NCI-H526 (cell line): Measurements from ENCODE around the gene ATXN7L1.
"Not testable (repeated sequence)": the region's sequence is repeated elsewhere in the genome, so short reads cannot be mapped to it uniquely, and the experiment has no call there.

Experiments
- DNase-seq, 2 experiments: peaks; one replicate each; lab custom pipeline; 2025; lab: John Stamatoyannopoulos, UW

The ATXN7L1 gene

DNA sequence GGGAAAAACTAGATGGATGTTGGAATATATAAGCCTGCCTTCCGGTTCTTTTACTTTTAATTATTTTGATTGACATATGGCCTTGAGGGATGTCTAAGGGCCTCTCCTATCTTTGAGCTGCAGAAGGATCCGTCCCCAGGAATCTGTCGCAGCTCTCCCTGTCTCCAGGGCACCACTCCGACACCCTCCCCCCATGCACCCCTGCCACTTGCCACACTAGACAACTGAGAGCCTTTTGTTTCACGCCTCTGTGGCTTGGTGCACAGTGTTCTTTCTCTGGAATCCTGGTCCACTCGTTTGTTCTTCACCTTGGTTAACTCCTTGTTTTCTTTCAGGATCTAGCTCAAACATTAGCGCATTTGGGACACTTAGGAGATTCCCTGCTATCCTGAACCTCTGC lies 171.0 kb downstream of the ATXN7L1 start:
- no peak for DNase-seq

DNA sequence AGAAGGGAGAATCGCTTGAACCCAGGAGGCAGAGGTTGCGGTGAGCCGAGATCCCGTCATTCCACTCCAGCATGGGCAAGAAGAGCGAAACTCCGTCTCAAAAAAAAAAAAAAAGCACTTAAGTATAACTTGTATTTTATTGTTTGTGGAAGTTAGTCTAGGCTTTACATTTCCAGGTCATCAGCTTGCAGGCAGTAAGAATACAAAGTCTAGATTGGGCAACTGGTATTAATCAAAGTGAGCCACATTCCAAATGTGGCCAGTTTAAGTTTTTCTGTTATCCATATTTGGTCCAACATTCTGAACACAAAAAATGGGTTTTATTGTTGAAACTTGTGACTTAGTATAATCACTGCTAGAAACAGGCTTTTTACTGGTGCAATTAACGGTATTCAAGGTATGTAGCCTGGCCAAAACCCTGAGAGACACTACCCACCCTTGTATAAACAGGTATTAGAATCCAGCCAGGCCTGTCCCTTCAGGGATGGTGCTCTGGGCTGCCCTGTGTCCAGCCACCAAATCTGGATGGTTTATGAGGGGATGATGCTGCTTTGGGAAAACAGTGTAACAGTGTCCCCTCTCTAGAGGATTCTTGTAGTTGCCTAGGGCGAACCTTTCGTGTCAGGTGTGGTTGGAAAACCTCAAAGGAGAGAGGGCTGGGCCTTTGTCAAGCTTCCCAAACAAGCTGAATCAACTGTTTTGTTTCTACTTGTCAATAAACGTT lies 173.0 kb downstream of the ATXN7L1 start:
- DNase-seq: no peak

DNA sequence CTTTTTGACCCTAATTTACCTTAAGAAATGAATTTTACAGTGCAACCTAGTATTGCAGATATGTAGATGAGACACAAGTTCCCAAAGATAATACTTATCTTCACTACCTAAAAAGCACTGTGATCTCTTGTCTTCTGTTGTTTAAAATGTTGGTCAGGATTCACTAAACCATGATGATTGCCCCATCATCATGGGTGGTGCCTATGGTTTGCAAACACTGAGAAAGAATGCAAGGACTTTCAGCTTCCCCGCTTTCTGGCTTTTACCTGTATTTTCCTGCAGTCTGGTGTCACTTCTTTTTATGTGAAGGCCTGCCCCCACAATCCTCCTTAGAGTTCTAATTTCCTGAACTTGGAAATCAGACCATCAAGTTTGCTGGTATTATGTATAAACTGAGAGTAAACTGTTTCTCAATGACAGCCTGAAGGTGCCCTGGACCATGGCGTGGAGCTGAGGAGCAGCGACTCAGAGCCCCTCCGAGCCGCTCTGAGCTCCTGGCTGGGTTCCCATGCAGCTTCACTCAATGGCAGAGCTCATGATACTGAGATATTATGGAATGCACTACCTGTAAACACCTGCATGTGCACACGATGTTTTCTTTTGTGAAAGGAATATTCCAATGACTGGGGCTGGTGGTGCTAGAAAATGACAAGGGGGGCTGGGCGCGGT lies 176.7 kb downstream of the ATXN7L1 start:
- no peak for DNase-seq

DNA sequence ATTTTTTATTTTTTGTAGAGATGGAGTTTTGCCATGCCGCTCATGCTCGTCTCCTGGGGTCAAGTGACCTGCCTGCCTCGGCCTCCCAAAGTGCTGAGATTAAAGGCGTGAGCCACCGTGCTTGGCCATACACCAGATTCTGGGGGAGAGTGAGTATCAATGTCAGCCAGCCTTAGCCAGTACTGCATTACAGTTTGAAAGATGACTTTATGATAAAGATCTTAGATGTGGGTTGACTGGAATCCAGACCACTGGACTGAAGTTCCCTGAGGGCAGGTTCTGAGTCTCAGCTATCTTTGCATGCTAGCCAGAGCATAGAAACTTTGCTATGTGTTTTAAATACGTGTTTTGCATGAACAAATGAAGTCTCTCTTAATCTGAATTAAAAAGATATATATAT lies 177.9 kb downstream of the ATXN7L1 start:
- DNase-seq: no peak

DNA sequence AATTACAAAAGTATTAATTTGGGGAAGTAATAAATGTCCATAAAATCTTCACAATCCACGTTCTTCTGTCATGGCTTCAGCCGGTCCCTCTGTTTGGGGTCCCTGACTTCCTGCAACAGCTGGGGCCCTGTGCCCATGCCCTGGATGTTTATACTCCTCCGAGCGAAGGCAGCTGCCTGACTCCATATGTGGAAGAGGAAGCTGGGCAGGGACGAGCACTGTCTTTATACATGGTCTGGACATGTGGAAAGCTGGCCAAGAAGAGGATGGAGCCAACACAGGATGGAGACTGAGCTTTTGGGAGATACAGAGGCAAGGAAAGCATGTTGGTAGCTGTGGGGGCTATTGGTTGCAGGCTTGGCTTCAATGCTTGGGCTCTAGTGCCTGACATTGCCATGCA lies 178.6 kb downstream of the ATXN7L1 start:
- DNase-seq: no peak

DNA sequence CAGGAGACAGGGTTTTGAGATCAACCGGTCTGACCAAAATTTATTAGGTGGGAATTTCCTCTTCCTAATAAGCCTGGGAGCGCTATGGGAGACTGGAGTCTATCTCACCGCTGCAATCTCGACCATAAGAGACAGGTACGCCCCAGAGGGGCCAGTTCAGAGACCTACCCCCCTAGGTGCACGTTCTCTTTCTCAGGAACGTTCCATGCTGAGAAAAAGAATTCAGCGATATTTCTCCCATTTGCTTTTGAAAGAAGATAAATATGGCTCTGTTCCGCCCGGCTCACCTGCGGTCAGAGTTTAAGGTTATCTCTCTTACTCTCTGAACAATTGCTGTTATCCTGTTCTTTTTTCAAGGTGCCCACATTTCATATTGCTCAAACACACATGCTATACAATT lies 179.2 kb downstream of the ATXN7L1 start:
- DNase-seq: not testable (repeated sequence)

DNA sequence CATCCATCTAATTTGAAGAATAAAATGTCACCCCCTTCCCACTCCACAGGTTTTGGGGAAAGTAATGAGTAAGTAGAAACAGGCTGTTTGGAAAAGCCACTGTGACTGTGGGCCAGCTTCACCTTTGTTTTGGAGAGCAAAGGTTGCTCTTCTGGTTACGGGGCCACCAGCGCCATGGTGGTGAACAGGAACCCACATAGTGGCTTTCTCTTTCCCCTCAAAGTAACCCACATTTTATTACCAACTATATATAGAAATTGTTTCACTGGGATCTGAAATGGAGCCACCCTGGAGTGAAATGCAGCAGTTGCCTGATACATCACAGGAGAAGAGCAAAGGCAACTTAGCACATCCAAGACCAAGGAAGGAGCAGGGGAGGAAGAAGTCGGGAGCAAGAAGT lies 182.8 kb downstream of the ATXN7L1 start:
- no peak for DNase-seq

DNA sequence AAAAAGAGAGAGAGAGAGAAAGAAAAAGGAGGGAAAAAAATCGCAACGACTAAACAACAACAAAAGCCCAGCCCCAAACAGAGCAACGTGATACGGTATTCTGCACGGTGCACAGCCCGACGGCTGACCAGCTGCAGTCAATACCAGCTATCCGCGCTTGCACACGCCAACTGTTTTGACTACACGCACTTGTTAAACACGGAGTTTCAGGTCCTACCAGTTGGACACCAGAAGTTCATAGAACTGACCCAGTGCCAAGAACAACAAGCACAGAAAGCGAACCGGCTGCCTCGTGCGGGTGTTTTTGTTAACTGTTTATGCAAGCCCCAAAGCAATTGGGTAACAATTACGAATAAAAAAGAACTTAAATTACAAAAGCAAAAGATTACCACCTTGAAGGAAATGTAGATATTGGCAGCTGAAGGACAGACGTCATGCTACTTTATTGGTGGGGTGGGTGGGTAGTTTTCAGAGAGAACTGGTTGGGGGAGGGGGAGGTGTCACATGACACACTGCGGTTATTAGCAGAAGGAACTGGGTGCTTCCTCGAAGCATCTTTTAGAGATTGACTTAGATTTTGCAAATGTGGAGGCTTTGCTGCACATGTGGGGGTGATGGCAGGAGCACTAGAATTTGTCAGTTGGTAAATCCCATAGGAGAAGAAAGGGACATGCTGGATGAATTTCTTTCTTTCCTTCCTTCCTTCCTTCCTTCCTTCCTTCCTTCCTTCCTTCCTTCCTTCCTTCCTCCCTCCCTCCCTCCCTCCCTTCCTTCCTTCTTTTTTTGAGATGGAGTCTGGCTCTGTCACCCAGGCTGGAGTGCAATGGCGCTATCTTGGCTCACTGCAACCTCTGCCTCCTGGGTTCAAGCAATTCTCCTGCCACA lies 184.5 kb downstream of the ATXN7L1 start:
- peak; percentile 81 to 92 for DNase-seq

DNA sequence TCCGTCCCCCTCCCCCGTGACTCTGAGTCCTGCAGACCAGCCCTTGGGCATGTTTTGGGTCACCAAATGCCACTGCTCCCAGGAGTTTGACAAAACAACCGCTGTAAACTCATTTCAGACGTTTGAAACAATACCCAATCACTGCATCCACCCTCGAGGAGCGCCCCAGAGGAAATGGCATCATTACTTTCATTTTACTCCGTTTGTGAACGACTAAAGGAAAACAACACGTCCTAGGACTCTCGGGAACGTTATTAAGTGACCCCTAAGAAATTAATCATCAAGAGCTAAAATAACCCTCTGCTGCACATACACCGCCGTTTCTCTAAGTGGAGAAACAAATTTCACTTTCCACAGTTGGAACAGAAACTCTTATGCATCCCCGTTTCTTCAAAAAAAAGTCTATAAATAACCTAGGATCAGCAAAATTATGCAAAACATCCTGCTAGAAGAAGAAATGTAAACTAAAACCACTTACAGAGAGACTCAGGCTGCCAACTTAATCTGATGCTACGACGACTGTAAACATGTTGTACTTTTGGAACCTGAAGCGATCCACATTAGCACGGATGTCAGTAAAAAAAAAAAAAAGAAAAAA lies 185.2 kb downstream of the ATXN7L1 start:
- peak; percentile 72 to 80 for DNase-seq

DNA sequence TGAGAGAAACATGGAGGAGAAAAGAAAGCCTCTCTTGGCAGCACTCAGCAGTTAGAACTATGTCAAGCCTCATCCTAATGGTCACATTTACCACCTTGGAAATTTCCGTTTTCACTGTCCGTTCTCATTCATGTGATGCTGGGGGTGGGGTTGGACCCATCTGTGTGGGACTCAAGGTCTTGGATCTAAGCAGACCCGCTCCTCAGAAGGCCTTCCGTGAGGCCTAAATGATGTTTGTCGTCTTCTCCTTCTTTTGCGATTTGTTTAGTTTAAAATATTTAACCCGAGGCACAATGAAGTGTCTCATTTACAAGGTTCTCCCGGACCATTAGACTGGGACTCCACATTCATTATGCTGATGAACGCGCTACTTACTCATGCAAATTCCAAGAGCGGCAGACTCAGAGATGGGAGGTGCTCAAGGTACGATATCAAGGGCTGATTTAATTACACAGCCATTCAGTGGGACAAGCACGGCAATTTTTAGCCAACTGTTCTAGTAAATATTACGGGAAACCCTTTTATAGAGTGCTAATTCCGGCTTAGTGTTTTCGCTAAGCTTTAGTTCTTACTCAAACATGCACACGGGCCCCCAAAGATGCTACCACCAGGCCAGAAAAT lies 186.0 kb downstream of the ATXN7L1 start:
- peak; percentile 97 for DNase-seq

DNA sequence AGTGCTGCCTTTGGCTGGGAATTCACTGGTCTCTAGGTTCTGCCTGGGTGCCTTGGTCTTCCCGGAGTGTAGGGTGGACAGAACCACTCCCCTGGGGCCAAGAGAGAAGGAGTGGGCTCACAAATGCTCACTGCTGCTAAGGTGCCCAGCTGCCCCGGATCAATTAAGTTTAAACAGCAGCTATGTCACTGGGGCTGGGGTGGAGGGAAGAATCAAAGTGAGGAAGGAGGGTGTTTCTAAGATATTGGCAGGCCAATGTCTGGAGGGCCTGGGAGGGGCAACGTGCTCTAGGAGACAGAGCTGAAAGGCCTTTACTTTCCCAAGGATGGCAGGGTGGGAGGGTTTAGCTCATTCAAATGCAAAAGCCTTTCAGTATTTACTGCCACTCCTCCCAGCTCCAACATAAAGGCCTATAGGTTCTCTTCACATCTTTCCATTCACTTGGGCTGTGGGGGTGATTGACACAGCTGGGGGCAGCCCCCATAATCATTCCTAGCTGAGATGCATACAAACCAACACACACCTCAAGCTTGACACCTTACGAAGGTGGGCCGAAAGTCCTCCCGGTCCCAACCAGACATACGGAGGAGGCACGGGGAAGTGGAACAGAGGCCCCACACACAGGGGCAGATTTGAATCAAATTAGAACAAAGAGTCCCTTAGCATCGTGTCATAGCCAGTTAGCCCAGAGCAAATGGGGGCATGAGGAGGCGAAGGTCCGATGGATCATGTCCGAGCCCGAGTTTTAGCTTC lies 187.2 kb downstream of the ATXN7L1 start:
- DNase-seq: peak in 1 of 2 experiments; percentile 32

DNA sequence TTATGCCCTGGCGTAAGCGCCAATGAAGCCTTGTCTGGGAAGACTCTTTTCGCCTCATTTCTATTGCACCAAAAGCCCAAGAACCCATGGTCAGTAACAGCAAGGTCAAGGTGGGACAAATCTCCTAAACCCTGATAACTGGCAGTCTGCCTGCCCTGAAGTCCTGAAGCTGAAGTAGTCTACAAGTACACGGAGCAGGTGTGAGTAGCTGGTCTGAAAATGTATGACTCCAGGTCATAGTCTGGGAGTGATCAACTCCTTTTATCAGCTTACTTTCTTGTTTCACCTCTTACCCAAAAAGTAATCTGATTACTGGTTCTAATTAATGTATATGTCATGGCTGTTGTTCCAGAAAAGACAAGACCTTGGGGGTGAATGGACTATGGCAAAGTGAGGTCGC lies 187.8 kb downstream of the ATXN7L1 start:
- DNase-seq: no peak

DNA sequence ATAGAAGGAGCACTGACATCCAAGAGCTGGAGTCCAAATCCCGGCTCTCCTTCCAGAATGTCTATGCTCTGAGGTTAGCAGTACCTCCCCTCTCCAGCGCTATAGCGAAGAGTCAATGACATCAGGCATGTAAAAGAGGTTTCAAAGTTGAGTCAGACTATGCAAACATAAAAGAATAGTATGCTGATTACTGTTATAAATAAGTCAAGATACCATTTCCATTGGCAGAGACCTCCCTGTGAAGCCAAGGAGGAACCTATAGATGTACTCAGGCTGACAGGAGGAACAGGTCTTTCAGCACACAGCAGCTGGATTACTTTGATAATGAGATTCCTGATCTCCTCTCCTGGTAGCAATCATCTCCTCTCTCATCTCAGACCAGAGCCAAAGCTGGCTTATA lies 191.2 kb downstream of the ATXN7L1 start:
- peak in 1 of 2 experiments; percentile 15 for DNase-seq

DNA sequence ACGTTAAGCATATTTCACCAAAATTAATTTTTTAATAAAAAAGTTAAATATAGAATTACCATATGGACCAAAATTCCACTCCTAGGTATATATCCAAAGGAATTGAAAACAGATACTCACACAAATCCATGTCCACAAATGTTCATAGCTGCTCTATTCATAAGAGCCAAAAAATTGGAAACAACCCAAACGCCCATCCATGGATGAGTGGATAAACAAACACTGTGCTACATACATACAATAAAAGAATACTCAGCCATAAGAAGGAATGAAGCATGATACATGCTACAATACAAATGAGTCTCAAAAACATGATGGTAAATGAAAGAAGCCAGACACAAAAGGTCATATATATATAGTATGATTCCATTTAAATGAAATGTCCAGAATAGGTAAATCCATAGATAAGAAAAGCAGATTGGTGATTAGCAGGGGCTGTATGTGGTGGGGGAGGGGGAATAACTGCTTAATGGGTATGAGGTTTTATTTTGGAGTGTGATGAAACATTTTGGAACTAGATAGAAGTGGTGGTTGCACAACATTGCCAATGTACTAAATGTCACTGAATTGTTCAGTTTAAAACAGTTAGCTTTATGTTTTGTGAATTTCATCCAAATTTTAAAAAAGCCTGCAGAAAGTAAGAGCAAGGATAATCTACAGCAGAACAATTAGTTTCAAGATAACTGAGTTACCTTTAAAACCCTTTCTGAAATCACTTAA lies 193.9 kb downstream of the ATXN7L1 start:
- DNase-seq: peak; percentile 11 to 13

DNA sequence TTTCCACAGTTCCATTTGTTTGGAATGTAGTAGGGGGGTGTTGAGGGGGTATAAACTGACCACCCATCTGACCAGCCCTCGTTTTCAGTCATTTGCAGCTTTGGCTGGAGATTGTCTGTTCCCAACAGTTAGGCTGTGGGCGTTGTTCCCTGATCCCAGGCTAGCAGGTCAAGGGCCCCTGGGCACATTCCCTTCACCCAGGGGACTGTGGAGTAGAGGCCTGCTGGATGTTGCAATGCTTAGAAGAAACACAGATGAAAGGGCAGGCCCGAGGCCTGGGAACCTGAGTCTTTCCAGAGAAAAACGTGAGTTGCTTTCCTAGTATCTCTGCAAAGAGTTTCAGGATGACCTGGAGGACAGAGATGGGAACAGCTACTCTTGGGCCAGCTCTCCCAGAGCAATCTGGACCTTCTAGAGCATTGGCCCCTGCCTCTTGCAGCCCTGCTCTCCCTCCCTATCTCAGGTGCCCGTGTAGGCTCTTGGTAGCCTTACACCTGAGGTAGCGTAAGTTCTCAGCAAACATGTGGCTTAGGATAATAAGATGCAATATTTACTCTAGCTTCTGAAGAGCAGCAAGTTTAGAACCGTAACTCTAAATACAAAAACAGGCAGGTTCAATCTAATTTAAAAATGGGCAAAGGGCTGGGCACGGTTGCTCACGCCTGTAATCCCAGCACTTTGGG lies 195.8 kb downstream of the ATXN7L1 start:
- DNase-seq: no peak

DNA sequence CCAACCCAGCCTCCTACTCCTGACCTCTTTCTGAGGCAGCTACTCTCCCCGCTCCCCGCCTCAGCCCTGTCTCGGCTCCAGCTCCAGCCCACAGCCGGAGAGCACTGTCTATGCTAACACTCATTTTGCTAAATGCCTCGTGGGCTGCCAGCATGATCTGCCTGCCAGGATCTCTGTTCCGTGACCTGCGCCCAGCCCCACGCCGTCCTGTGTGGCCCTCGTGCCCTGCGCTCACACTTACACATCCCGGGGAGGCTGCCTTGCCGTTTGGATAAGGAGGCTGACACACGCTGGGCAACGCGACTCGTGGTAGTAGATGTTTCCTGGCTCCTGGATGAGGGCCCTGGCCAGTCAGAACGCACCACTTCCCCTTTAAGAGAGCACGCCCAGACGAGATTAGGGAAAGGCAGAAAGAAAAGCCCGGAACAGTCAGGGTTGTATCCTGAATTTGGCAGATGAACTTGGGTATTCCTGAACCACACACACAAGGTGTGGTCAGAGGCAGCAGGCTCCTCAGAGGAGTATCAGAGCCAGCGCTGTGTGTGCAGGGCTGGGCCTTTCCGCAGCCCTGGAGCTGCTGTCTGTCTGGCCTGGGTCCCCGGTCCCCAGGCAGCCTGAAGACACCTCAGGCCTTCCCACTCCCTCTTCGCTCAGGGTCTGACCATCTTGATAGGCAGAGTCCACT lies 197.4 kb downstream of the ATXN7L1 start:
- DNase-seq: peak; percentile 22 to 62

DNA sequence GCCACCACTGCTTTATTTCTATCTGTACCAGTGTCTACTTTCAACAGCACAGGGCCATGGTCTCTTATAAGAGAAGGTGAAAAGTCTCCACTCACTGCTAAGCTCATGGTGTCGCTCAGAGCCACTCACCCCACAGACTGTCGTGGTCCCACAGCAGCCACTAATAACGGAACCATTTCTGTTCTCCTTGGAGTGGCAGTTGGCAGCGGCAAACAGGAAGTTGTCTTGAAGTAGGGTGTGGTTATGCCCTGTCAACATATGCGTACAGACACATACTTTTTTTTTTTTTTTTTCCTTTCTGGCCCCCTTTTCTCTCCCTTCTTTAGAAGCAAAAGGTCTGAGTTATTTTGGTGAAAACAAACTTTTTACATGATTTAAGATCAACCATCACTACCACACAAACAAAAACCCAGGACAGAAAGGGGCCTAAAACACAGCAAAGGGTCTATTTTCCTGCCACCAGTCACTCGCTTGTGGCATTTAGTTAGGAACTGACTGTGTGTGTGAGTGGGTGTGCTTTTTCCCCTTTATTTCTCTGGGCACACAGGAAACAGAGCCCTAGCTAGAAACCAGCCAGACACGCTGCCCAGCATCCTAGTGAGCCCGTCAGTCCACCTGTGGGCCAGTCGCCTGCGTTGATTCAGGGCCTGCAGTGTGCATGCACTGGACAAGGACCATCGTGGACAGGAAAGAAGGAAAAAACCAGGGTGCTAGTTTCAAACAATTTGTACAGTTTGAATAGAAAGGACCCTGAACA lies 198.4 kb downstream of the ATXN7L1 start:
- DNase-seq: no peak

DNA sequence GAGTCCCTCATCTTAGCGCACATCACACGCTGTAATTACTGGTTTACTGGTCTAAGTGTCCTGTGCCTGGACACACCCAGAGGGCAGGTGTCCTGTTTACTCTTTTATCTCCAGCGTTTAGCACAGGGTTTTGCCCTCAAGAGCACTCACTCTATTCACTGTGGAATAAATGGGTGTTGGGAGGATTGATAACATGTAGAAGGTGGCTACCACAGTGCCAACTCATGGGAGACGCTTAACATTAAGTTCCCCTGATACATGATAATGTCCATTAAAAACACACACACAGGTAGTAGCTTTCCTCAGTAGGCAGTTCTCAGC lies 199.0 kb downstream of the ATXN7L1 start:
- no peak for DNase-seq

DNA sequence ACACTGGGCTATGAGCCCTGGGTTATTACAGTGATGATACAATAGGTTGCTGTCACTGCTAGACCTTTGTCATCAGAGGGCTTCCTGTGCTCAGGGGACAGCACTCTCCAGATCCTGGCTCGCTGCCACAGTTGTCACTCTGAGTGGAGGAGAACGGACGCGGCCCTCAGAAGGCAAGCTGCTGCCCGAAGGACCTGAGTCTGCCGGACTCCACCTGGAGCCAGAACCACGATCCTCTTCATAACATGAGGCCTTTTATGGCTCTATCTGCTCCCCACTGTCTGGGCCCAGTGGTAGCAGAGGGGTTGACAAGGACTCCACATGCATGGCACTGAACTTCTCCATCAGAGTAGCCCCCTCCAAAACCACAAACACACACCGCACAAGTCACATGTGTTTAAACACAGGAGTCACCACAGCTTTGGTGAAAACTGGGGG lies 200.4 kb downstream of the ATXN7L1 start:
- DNase-seq: no peak
